NCI-H345 (cell line): ENCODE results near the gene DUSP1.
"Not testable (repeated sequence)": the region's sequence is repeated elsewhere in the genome, so short reads cannot be mapped to it uniquely, and the experiment has no call there.

Experiments used
- DNase-seq: peaks from one replicate; lab custom pipeline; 2025; lab: John Stamatoyannopoulos, UW

Gene DUSP1

DNA sequence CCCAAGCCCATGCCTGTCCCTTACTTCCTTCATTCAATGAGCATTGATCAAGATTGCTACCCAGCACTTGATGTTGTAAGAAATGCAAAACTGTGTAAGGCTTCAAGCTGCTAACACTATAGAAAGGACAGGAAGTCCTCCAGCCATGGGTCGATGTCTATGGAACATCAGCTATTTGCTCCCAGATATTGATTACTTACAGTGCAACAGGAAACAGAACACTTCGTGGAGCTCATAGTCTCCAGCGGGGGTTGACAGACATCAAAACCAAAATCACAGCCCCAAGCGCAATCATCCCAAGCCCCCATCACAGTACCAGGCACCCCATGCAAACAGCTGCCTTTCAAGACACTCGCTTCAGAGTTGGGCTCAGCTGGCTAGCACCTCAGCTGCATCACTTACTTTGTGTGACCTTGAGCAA is 26.8 kb upstream of the DUSP1 start:
- DNase-seq: no peak

DNA sequence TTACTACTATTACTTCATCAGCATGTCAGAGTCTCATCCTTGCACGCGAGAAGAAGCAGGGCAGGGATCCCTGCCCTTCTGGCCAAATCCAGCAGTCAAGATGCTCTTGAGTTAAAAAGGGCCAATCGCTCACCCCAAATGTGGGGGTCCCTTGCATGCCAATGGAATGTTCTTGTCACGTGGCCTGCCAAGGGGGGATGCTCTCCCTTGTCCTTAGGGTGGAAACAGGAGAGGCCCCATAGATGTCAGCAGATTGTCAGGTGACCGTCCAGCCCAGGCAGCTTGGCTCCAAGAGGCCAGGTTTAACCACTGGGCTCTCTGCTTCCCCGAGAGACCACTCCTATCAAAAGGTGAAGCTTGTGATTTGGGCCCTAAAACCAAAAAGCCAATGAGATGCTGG is 25.3 kb upstream of the DUSP1 start:
- no peak for DNase-seq

DNA sequence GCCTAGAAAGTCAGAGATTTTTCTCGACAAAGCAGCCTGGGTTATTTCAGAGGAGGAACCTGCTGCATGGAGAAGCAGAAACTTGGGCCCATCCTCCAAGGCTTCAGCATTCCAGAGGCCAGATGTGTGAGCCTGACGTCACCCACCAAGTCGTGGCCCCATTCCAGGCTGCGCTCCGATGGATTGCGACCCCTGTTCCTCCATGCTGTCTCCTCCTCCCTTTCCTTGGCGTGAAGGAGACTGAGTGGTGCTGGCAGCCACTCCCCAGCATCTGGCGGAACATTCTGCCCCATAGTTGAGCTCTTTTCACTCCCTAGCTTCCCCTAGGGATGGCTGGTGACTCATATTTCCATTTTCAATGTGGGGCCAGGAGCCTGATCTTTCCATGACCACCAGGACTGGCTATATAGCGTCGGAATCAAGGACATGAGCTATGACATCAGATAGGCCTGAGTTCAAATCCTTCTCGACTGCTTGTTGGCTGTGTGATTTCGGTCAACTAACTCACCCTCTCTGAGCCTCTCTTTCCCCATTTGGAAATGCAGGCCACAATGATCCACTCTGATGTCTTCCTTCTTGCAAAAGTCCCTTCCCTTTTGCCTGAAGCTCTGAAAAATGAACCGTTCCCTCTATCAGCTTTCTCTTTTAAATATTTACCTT is 24.5 kb upstream of the DUSP1 start:
- no peak for DNase-seq

DNA sequence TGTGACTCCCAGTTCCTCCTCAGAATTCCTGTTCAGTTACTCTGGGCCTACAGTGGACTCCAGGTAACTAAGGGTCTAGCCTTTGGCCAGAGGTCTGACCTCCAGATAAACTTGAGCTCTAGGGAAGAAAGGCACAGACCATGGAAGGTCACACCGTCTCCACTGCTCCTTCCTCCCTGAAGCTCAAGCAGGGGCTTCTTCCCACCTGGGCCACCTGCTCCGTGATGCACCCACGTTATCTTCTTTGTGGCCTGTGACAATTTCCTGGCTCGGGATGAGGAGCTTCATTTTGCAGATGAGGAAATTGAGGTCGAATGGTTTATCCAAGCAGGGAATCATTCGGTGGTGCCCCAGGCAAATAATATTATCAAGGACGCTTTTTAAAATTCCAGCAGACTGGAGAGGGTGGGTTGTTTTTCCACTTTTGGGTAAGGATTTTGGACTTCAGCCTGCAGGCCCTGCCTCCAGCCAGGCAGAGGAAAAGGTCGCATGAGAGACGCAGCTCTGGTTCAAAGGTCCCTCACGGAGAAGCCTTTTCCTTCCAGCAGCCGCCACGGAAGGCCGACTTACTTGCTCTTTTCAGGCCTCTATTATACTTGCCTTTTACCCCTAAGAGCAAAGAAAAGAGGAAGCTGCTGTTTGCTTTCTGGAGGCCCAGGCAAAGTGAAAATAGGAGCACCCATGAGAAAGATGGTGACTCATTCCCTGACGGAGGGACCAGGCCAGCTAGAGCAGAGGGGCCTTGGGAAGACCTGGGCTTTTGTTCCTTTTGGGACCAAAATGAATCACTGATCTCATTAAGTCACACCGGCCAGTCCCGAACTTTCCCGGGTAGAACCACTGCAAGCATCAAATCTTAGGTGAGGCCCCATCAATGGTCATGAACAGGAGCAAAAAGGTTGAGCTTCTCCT is 22.8 kb upstream of the DUSP1 start:
- no peak for DNase-seq

DNA sequence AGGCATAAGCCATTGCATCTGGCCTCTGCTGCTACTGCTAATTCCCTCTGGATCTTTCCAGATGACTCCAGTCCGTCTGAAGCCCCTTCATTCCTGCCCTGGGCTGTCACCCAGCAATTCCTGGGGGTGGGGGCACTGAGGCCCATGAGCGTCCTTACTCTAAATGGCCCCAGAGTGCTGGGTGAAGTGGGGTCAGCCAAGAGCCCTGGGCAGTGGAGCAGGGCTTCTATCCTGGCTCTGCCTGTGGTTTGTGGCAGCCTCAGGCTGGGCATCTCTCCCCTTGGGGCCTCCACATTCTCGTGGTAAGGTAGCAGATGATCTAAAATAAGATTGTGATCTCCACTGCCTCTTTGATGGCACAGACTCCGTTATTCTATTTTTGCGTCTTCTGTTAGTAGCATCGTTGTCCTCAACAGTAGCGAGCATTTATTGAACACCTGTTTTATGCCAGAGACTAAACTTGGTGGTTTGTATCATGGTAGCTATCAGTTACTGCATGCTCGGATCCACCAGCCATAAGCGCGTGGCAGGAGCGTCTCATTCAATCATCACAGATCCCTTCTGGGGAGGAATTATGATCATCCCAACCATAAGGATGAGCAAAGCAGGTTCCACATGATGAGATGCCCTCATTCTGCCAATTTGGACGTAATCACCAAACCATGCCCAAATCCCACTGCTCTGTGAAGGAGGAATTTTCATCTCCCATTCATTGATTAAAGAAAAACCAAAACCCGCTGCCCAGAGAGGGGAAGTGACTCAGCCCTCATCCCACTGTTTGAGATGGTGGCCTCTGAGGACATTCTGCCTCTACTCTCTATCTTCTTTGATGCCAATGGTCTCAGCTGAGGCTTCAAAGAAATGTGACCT is 21.9 kb upstream of the DUSP1 start:
- no peak for DNase-seq

DNA sequence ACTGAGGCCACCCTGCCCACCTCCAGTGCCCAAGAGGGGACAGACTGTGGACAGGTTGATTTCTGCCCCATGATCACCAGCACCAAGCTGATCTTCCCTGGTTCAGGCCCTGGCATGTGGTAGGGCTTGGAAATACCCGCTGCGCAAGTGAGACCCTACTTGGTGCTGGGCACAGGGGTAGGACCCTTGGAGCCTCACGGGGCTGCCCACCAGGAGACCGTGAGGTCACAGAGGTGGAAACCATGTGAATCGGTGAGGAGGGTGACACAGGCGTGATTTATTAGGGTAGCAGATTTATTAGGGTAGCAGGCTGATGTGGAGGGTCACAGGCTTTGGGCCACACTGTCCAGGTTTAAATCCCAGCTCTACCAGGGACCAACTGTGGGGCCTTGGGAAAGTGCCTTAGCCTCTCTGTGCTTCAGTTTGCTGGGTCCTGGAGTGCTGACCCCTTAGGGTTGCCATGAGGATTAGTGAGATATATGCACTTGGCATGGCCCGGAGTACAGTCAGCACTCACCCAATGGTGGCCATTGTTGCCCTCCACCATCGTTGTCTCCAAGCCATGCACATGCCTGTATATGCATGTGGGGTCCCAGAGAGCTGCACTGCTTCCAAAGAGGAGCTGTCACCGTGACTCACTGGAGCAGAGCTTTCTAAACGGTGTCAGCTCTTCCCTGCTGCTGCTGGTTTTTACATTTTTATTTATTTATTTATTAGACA is 20.9 kb upstream of the DUSP1 start:
- DNase-seq: no peak

- no peak for DNase-seq
Observed at GRCh38 chr5:172791286-172791685, 20.3 kb upstream of the DUSP1 start.

DNA sequence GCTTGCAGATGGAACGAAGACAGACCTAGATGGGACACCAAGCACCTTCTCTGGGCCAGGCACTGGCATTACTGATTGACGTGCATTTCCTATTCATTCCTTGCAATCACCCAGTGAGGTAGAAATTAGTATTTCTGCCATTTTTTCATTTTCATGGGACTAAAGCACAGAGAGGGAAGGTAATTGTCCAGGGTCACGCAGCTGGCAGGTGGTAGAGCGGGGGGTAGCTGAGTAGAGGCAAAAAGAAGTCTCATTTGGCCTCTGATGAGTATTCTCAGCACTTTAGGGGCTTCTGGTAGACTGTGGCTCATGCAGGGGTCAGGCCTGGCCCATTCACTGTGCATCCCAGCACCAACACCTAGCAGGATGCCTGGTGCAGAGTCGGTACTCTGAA is 19.5 kb upstream of the DUSP1 start:
- DNase-seq: no peak

- no peak for DNase-seq
Observed at GRCh38 chr5:172789687-172790495, 18.9 kb upstream of the DUSP1 start.

DNA sequence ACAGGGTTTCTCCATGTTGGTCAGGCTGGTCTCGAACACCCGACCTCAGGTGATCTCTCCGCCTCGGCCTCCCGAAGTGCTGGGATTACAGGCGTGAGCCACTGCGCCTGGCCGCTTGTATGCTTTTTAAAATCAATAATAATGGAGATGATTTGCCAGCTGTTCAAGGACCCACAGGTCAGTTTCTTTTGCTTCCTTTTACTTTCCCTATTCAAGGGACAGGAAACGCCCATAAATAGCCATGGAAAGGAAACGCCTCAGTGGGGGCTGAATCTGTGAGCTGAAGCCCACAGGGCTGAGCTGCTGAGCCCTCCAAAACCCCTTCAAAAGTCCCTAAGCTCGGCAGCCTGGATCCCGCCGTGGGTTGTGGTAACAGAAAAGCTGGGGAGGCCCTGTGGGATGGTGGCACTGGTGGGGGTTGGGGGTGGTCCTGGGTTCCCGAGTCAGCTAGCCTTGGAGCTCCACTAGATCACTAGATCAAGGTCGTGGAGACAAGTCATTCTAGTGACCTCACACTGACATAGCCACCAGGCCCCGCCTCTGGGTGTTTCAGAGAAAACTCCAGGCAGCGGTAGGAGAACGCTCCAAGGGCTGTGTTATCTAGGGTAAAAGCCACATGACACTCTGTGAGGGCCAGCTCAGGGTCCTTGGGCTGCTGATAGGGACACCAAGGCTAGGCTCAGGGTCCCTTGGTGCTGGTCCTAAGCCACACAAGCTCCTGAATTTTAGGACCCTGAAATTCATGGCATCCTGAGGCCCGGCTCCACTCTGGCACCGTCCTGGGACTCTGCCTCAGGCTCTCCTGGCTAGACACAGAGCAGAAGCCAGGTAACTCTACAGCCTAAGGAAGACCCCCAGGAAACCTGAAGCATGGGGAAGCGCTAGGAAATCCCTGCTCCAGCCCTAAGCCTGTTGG is 18.0 kb upstream of the DUSP1 start:
- no peak for DNase-seq

DNA sequence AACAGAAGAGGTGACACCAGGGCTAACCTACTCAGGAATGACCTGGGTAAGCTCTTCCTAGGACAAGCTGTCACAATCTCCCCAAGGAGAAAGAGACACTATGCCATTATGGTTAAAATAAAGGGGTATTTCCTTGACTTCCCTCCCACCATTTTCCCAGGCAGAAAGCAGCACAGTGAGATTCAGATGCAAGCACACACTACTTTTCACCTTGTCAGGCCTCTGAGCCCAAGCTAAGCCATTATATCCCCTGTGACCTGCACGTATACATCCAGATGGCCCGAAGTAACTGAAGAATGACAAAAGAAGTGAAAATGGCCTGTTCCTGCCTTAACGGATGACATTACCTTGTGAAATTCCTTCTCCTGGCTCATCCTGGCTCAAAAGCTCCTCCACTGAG is 16.5 kb upstream of the DUSP1 start:
- DNase-seq: not testable (repeated sequence)

- no peak for DNase-seq
Observed at GRCh38 chr5:172786736-172787462, 15.9 kb upstream of the DUSP1 start.

DNA sequence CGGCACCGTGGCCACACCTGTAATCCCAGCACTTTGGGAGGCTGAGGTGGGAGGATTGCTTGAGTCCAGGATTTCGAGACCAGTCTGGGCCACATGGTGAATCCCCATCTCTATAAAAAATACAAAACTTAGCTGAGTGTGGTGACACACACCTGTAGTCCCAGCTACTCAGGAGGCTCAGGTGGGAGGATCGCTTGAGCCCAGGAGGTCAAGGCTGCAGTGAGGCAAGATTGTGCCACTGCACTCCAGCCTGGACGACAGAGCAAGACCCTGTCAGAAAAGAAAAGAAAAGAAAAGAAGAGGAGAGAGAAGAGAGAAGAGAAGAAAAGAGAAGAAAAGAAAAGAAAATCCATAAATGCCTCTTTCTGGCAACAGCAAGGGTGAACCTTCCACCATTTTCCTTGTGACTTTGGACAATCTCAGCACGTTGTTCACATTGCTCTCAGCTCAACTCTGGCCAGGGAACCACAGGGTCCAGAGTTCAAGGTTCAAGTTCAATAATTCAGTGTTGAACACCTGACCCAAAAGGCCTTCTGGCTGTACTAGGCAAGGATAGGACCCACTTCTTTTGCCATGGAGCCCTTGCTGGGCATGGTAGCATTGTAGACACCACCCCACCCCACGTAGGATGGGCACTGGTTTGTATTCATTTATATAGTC is 14.6 kb upstream of the DUSP1 start:
- no peak for DNase-seq

DNA sequence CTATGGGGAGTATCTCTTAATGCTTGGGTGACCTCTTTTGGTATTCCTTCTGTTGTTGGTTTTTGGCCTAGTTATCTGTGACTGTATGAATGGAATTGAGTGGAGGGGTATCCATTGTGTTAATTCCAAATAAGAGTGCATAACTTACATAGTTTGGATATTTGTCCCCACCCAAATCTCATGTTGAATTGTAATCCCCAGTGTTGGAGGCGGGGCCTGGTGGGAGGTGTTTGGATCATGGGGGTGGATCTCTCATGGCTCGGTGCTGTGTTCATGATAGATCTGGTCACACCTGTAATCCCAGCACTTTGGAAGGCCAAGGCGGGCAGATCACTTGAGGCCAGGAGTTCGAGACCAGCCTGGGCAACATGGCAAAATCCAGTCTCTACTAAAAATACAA is 13.2 kb upstream of the DUSP1 start:
- DNase-seq: not testable (repeated sequence)

DNA sequence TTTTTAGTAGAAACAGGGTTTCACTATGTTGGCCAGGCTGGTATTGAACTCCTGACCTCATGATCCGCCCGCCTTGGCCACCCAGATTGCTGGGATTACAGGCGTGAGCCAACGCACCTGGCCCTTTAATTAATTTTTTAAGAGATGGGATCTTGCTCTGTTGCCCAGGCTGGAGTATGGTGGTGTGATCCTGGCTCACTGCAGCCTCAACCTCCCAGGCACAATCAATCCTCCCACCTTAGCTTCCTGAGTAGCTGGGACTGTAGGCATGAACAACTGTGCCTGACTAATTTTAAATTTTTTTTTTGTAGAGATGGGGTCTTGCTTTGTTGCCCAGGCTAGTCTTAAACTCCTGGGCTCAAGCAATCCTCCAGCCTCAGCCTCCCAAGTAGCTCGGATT is 12.3 kb upstream of the DUSP1 start:
- DNase-seq: not testable (repeated sequence)

DNA sequence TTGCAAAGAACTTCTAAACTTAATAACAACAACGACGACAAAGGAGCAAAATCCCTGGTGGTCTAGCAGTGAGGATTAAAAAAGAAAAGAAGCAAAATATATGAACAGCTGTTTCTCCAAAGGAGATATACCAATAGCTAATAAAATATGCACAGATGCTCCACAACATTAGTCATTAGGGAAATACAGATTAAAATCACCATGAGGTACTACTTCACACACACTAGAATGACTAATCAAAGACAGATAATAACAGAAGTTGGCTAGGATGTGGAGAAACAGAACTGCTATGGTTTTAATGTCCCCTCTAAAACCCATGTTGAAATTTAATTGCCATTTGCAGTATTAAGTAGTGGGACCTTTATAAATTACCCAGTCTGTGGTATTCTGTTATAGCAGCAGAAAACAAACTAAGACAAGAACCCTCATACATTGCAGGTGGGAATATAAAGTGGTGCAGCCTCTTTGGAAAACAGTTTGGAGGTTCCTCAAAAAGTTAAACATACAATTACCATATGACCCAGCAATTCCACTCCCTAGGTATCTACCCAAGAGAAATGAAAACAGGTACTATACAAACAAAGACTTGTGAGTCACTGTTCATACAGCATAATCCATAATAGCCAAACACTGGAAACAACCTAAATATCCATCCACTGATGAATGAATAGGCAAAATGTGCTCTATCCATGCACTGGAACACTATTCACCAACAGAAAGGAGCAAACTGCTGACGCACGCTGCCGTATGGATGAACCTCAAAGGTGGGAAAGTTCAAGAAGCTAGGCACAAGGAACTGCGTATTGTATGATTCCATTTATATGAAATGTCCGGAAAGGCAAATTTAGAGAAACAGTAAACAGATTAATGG is 11.4 kb upstream of the DUSP1 start:
- no peak for DNase-seq

DNA sequence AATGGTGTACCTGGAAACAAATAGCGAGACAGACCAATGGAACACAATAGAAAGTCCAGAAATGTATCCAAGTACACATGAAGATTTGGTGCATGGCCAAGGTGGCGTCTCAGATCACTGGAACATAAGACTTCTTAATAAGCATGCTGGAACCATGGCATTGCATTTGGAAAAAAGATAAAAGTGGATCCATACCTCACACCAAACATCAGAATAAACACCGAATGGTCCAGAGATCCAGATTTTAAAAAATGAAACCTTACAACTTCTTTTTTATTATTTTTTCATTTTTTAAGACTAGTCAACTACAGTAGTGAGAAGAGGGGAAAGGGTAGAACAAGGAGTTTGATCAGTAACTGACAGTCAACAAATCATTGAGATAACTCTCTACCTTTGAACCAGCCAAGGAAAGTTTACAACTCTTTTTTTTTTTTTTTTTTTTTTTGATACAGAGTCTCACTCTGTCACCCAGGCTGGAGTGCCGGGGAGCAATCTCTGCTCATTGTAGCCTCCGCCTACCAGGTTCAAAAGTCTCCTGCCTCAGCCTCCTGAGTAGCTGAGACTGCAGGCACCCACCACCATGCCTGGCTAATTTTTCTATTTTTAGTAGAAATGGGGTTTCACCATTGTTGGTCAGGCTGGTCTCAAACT is 8.8 kb upstream of the DUSP1 start:
- DNase-seq: no peak
